T-helper 2 cell treated with Interferon-gamma antibody and Interleukin-4, amounts not matched to agents 5 μg/mL and 100 μg/mL, for 36 hours (primary cell): Measurements from ENCODE around the gene CCND1.
A peak's percentile ranks its signal among the peaks of the same experiment; 100 is the strongest.

ENCODE experiments used
- DNase-seq: peaks from one replicate; pipeline ENCODE4 v3.0.0; 2021; ENCODE audit warnings: low spot score
- H3K27ac Mint-ChIP-seq: one replicate; pipeline ENCODE4 v1.8.0; 2021; ENCODE audit warnings: mild to moderate bottlenecking, mixed read lengths
- H3K27me3 Mint-ChIP-seq: one replicate; pipeline ENCODE4 v1.8.0; 2021; ENCODE audit warnings: low read depth, mixed read lengths
- H3K36me3 Mint-ChIP-seq: one replicate; pipeline ENCODE4 v1.8.0; 2021; ENCODE audit warnings: low read depth, mixed read lengths
- H3K4me1 Mint-ChIP-seq: one replicate; pipeline ENCODE4 v1.8.0; 2021; ENCODE audit warnings: low read depth, mixed read lengths
- H3K4me3 Mint-ChIP-seq: one replicate; pipeline ENCODE4 v1.8.0; 2022; ENCODE audit warnings: mild to moderate bottlenecking, moderate library complexity, mixed read lengths
- H3K9me3 Mint-ChIP-seq: one replicate; pipeline ENCODE4 v1.8.0; 2021; ENCODE audit warnings: mixed read lengths

CCND1 gene

DNA sequence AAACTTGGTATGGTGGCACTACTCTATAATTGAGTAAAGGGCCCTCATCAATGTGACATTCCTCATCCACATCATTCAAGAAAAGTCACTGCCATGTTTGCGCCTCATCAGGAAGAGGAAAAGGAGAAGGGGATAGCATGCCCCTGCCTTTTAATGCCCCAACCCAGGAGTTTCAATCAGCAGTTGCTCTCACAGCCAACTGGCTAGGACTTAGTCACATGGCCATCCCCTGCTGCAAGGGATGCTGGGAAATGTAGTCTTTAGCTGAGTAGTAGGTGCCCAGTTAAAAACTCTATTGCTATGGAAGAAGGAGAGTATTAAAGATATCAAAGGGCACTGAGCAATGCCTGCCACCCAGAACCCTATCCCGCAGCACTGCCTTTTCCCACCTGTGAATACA lies 10.9 kb upstream of the CCND1 start:
- Mint-ChIP-seq H3K27ac (no peak overlapping the region), H3K36me3 (no peaks in the 10 kb centered on the region), H3K4me1 (no peaks in the 10 kb centered on the region), H3K27me3 (peaks cover 20% of the 10 kb centered on the region), H3K4me3 (no peak overlapping the region), H3K9me3 (peaks cover 8% of the 10 kb centered on the region)
- no peak for DNase-seq

DNA sequence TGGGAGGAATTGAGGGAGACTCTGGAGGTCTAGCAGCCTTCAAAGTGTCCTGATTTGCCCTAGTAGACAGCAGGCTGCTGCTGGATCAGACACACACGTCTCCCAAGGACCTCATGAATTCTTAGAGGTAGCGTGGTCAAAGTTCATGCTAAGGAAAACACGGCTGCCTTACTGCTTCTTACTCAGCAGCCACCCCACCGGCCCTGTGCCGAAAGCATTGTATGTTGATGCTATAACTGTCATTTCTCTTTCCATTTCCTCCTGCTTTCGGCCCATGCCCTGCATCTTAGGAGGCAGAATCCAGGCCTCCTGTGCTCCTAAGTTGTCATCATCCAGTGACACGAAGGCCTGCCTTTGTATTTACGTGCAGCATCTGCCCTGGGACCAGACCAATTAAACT lies 10.5 kb upstream of the CCND1 start:
- Mint-ChIP-seq H3K9me3 (peaks cover 8% of the 10 kb centered on the region), H3K4me3 (no peak overlapping the region), H3K4me1 (no peaks in the 10 kb centered on the region), H3K36me3 (no peaks in the 10 kb centered on the region), H3K27me3 (peaks cover 23% of the 10 kb centered on the region), H3K27ac (no peak overlapping the region)
- no peak for DNase-seq

GRCh38 chr11:69632900-69633299 lies 8.1 kb upstream of the CCND1 start:
- Mint-ChIP-seq H3K36me3 (no peaks in the 10 kb centered on the region), H3K27me3 (peaks cover 44% of the 10 kb centered on the region), H3K4me1 (peaks cover 1% of the 10 kb centered on the region), H3K27ac (no peak overlapping the region), H3K9me3 (peaks cover 8% of the 10 kb centered on the region), H3K4me3 (no peak overlapping the region)
- no peak for DNase-seq

DNA sequence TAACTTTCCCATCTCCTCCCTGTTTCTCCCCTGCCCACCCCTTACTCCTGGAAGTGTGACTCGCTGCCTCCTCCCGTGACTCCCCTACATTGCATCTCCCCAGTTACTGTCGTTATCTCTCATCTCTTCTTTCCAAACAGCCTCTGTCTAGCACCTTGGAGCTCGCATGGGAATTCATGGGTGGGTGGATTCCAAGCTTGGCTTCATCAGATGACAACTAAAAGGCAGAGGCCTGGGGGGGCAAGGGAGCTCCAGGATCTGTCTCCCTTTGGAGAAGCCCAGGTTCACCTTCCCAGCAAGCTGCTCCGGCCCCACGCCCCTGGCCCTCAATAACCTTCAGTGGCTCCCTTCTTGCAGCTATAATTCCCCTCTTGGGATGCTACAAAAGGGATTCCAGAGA lies 6.9 kb upstream of the CCND1 start:
- peaks cover 51% of the 10 kb centered on the region for H3K27me3 Mint-ChIP-seq
- no peak overlapping the region for H3K4me3 Mint-ChIP-seq
- H3K4me1 Mint-ChIP-seq: peaks cover 1% of the 10 kb centered on the region
- H3K27ac Mint-ChIP-seq: no peak overlapping the region
- H3K9me3 Mint-ChIP-seq: peaks cover 8% of the 10 kb centered on the region
- no peaks in the 10 kb centered on the region for H3K36me3 Mint-ChIP-seq
- DNase-seq: no peak

DNA sequence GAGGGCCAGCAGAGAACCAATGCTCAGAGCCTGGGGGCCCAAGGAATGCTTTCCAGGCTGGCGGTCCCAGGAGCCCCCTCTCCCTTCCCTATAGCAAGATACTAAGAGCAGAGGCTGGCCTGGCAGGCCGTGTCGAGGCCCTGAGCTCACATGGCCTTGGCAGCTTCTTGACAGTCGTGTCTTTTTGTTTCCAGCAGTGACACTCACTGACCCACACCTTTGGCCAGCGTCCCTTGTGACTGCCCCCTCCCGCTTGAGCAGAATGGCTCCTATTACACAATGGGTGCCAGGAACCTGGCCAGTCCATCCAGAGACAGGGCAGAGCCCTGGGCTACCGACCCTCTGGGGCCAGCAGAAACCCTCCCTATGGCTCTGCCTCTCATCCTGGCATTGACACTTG lies 6.4 kb upstream of the CCND1 start:
- peaks cover 5% of the 10 kb centered on the region for H3K9me3 Mint-ChIP-seq
- H3K36me3 Mint-ChIP-seq: no peaks in the 10 kb centered on the region
- peaks cover 1% of the 10 kb centered on the region for H3K4me1 Mint-ChIP-seq
- H3K27ac Mint-ChIP-seq: no peak overlapping the region
- no peak overlapping the region for H3K4me3 Mint-ChIP-seq
- H3K27me3 Mint-ChIP-seq: peaks cover 53% of the 10 kb centered on the region
- no peak for DNase-seq

GRCh38 chr11:69635195-69635594 lies 5.8 kb upstream of the CCND1 start:
- H3K36me3 Mint-ChIP-seq: no peaks in the 10 kb centered on the region
- peaks cover 59% of the 10 kb centered on the region for H3K27me3 Mint-ChIP-seq
- H3K27ac Mint-ChIP-seq: no peak overlapping the region
- no peak overlapping the region for H3K4me3 Mint-ChIP-seq
- peaks cover 1% of the 10 kb centered on the region for H3K4me1 Mint-ChIP-seq
- H3K9me3 Mint-ChIP-seq: no peaks in the 10 kb centered on the region
- DNase-seq: no peak

GRCh38 chr11:69635804-69636511 lies 5.0 kb upstream of the CCND1 start:
- Mint-ChIP-seq H3K36me3 (no peaks in the 10 kb centered on the region), H3K4me3 (no peak overlapping the region), H3K27ac (no peak overlapping the region), H3K4me1 (peaks cover 6% of the 10 kb centered on the region), H3K27me3 (peaks cover 65% of the 10 kb centered on the region), H3K9me3 (no peaks in the 10 kb centered on the region)
- no peak for DNase-seq

DNA sequence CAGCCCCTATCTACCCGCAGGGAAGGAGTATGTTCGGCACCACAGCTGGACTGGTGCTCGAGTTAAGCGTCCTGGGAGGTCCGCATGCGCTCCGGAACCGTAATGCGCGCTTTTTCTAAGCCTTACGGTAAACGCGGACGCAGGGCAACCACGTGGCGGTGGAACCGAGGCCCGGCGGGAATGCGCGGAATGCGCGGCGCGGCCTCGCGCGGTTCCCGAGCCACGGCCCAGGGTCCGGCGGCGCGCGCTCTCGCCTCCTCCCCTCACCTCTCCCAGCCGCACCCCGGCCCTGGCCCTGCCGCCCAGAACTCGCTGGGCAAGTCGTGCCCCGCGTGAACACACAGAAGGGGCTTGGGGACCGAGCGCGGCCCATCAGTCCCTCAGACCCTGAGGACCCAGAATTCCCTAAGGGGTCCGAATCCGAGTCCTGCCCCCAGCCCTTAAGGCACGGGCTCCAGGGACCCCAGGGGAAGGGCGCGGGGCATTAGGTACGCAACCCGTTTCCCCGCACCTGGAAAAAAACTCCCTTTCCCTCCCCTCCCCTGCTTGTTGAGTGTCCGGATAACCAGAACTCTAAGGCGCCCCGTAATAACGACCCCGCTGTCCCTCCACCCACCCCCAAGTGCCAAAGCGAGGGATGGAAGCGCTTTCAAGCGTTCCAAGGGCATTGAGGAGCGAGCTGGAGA lies 4.3 kb upstream of the CCND1 start:
- H3K36me3 Mint-ChIP-seq: no peaks in the 10 kb centered on the region
- H3K27ac Mint-ChIP-seq: no peak overlapping the region
- no peak overlapping the region for H3K4me3 Mint-ChIP-seq
- H3K9me3 Mint-ChIP-seq: no peaks in the 10 kb centered on the region
- no peak for DNase-seq
- H3K27me3 Mint-ChIP-seq: peaks cover 67% of the 10 kb centered on the region
- peaks cover 6% of the 10 kb centered on the region for H3K4me1 Mint-ChIP-seq

DNA sequence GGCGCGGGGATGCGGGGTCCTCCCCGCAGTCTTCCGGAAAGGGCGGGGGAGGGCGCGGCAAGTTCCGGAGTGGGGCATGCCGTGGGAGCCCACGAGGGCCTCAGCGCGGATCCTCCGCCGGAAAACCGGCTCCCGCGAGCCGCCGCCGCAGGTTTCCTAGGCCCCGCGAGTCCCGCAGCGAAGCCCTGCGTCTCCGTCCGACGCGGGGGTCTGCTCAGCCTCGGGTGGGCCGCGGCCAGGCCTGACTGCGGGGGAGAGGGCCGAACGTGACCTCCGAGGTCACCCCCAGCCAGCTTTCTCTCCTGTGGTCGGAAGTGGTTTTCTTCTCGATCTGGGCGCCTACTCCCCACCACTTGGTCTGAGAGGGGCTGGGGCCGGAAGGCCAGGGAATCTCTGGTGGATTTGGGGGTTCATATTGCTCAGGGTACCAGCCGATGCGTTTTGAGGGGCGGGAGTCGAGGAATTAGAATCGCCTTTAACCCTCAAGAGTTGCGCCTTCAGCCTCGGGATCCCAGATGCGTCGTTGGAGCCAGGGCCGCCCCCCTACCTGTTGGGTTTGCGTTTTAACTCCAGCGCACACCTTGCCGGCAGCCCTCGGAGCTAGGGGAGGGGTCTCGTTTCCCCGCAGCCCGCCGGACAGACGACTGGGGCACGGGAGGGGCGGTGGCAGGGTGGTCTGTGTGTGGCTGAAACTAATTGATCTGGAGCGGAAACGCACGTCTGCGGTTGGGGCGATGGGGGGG lies 3.6 kb upstream of the CCND1 start:
- Mint-ChIP-seq H3K4me3 (no peak overlapping the region), H3K27ac (no peak overlapping the region), H3K9me3 (no peaks in the 10 kb centered on the region), H3K4me1 (peaks cover 6% of the 10 kb centered on the region), H3K27me3 (peaks cover 67% of the 10 kb centered on the region), H3K36me3 (no peaks in the 10 kb centered on the region)
- DNase-seq: no peak

GRCh38 chr11:69637941-69638871 lies 2.8 kb upstream of the CCND1 start:
- no peak overlapping the region for H3K4me3 Mint-ChIP-seq
- peak overlapping the region; percentile 31 for H3K27ac Mint-ChIP-seq
- H3K9me3 Mint-ChIP-seq: no peaks in the 10 kb centered on the region
- peaks cover 6% of the 10 kb centered on the region for H3K4me1 Mint-ChIP-seq
- DNase-seq: no peak
- H3K27me3 Mint-ChIP-seq: peaks cover 66% of the 10 kb centered on the region
- H3K36me3 Mint-ChIP-seq: no peaks in the 10 kb centered on the region

- DNase-seq: no peak
These were observed 1.8 kb upstream of the CCND1 start for GRCh38 chr11:69638941-69639681.

DNA sequence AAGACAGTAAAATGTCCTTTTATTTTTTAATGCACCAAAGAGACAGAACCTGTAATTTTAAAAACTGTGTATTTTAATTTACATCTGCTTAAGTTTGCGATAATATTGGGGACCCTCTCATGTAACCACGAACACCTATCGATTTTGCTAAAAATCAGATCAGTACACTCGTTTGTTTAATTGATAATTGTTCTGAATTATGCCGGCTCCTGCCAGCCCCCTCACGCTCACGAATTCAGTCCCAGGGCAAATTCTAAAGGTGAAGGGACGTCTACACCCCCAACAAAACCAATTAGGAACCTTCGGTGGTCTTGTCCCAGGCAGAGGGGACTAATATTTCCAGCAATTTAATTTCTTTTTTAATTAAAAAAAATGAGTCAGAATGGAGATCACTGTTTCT lies 1.1 kb upstream of the CCND1 start:
- H3K36me3 Mint-ChIP-seq: no peaks in the 10 kb centered on the region
- peaks cover 6% of the 10 kb centered on the region for H3K4me1 Mint-ChIP-seq
- peaks cover 56% of the 10 kb centered on the region for H3K27me3 Mint-ChIP-seq
- no peak for DNase-seq
- no peak overlapping the region for H3K4me3 Mint-ChIP-seq
- no peaks in the 10 kb centered on the region for H3K9me3 Mint-ChIP-seq
- no peak overlapping the region for H3K27ac Mint-ChIP-seq

More at GRCh38 chr11:69638941-69639681, 1.8 kb upstream of the CCND1 start:
- Mint-ChIP-seq H3K4me1 (peaks cover 6% of the 10 kb centered on the region), H3K27ac (peak overlapping the region; percentile 36), H3K27me3 (peaks cover 60% of the 10 kb centered on the region), H3K9me3 (no peaks in the 10 kb centered on the region), H3K4me3 (no peak overlapping the region), H3K36me3 (no peaks in the 10 kb centered on the region)
